Adipose tissue (tissue), 3 donors: Measurements from ENCODE around the gene KIF13A. TPM values are rescaled to one million over a fixed set of nuclear protein-coding genes. Genes with fewer than 3 reads are reported as not detected.
"Not testable (repeated sequence)": the region's sequence is repeated elsewhere in the genome, so short reads cannot be mapped to it uniquely, and the experiment has no call there.

Experiments used
- H3K27ac ChIP-seq: one replicate; pipeline ENCODE4 v1.5.1; 2013; ENCODE audit warnings: low read depth, low read length
- WGBS, 3 donors: extraction: QIAGEN DNeasy Blood & Tissue Kit; methylation state at CpG; one replicate each; pipeline ENCODE4 v1.1.7; 2013; 5-methylcytosine and 5-hydroxymethylcytosine counted together
- polyA plus RNA-seq, 3 donors: library from polyadenylated mRNA; stranded (reverse); fragments of 200-250 nt; gene quantifications; one replicate each; pipeline ENCODE4 v1.2.3, GENCODE V29; 2013
- donor health status: healthy with polysubstance abuse.
- donor health status: Bipolar disorder and iron deficiency.
- donor health status: healthy.

The KIF13A gene
- polyA plus RNA-seq, 3 donors: 8.6 to 26.8 (median 21.8) TPM

- 86 to 97% (median 93%) methylated on average over 4 of the region's 4 CpGs for WGBS, 3 donors
- not testable (repeated sequence) for H3K27ac ChIP-seq
Observed at GRCh38 chr6:18010540-18010939, 23.1 kb upstream of the KIF13A start.

GRCh38 chr6:18004256-18004985 lies 17.0 kb upstream of the KIF13A start:
- 92 to 95% (median 93%) methylated on average over 10 of the region's 10 CpGs for WGBS, 3 donors
- H3K27ac ChIP-seq: no peak overlapping the region

GRCh38 chr6:17999425-17999824 lies 12.0 kb upstream of the KIF13A start:
- 87 to 92% (median 88%) methylated on average over 7 of the region's 7 CpGs for WGBS, 3 donors
- H3K27ac ChIP-seq: no peak overlapping the region

GRCh38 chr6:17998442-17998841 lies 11.0 kb upstream of the KIF13A start:
- WGBS, 3 donors: 82 to 88% (median 88%) methylated on average over 1 of the region's 1 CpG

GRCh38 chr6:17998003-17998402 lies 10.6 kb upstream of the KIF13A start:
- H3K27ac ChIP-seq: no peak overlapping the region
- 57 to 81% (median 69%) methylated on average over 3 of the region's 3 CpGs for WGBS, 3 donors

More at GRCh38 chr6:17998442-17998841, 11.0 kb upstream of the KIF13A start:
- H3K27ac ChIP-seq: no peak overlapping the region

- no peak overlapping the region for H3K27ac ChIP-seq
- WGBS, 3 donors: 93 to 97% (median 97%) methylated on average over 4 of the region's 4 CpGs
Observed at GRCh38 chr6:17995414-17995813, 8.0 kb upstream of the KIF13A start.

- 62 to 85% (median 82%) methylated on average over 2 of the region's 2 CpGs for WGBS, 3 donors
- H3K27ac ChIP-seq: no peak overlapping the region
Observed at GRCh38 chr6:17994019-17994418, 6.6 kb upstream of the KIF13A start.

- H3K27ac ChIP-seq: no peak overlapping the region
- 19 to 26% (median 21%) methylated on average over 20 of the region's 20 CpGs for WGBS, 3 donors
Observed at GRCh38 chr6:17988422-17988944, 1.0 kb upstream of the KIF13A start.

GRCh38 chr6:17987697-17988421 lies 424 bp upstream of the KIF13A start:
- WGBS, 3 donors: 0% methylated on average over 36 to 78 of the region's 78 CpGs
- H3K27ac ChIP-seq: no peak overlapping the region

GRCh38 chr6:17986656-17987446 lies 584 bp downstream of the KIF13A start:
- 1% methylated on average over 62 to 65 of the region's 65 CpGs for WGBS, 3 donors
- no peak overlapping the region for H3K27ac ChIP-seq

- WGBS, 3 donors: 36 to 42% (median 39%) methylated on average over 11 of the region's 11 CpGs
- no peak overlapping the region for H3K27ac ChIP-seq
Observed at GRCh38 chr6:17985934-17986655, 1.3 kb downstream of the KIF13A start.

- 13 to 31% (median 30%) methylated on average over 11 of the region's 11 CpGs for WGBS, 3 donors
- H3K27ac ChIP-seq: no peak overlapping the region
Observed at GRCh38 chr6:17984812-17985670, 2.4 kb downstream of the KIF13A start.

- WGBS, 3 donors: 0 to 11% (median 5%) methylated on average over 1 of the region's 1 CpG
Observed at GRCh38 chr6:17984399-17984798, 3.0 kb downstream of the KIF13A start.

GRCh38 chr6:17983730-17984129 lies 3.7 kb downstream of the KIF13A start:
- no peak overlapping the region for H3K27ac ChIP-seq
- WGBS, 3 donors: 79 to 89% (median 88%) methylated on average over 2 of the region's 2 CpGs

More at GRCh38 chr6:17984399-17984798, 3.0 kb downstream of the KIF13A start:
- no peak overlapping the region for H3K27ac ChIP-seq

- H3K27ac ChIP-seq: no peak overlapping the region
- WGBS, 3 donors: 89 to 90% (median 90%) methylated on average over 4 of the region's 4 CpGs
Observed at GRCh38 chr6:17980329-17980728, 7.1 kb downstream of the KIF13A start.

- H3K27ac ChIP-seq: no peak overlapping the region
Observed at GRCh38 chr6:17979479-17979878, 8.0 kb downstream of the KIF13A start.

- 98 to 99% (median 99%) methylated on average over 26 to 36 of the region's 36 CpGs for WGBS, 3 donors
- not testable (repeated sequence) for H3K27ac ChIP-seq
Observed at GRCh38 chr6:17976258-17976657, 11.2 kb downstream of the KIF13A start.
